T-helper 2 cell treated with Interferon-gamma antibody and Interleukin-4, amounts not matched to agents 5 μg/mL and 100 μg/mL, for 36 hours (primary cell): Measurements from ENCODE around the gene SLC6A1.

ENCODE experiments used
- DNase-seq: peaks from one replicate; pipeline ENCODE4 v3.0.0; 2021; ENCODE audit warnings: low spot score
- H3K27ac Mint-ChIP-seq: one replicate; pipeline ENCODE4 v1.8.0; 2021; ENCODE audit warnings: mild to moderate bottlenecking, mixed read lengths
- H3K27me3 Mint-ChIP-seq: one replicate; pipeline ENCODE4 v1.8.0; 2021; ENCODE audit warnings: low read depth, mixed read lengths
- H3K36me3 Mint-ChIP-seq: one replicate; pipeline ENCODE4 v1.8.0; 2021; ENCODE audit warnings: low read depth, mixed read lengths
- H3K4me1 Mint-ChIP-seq: one replicate; pipeline ENCODE4 v1.8.0; 2021; ENCODE audit warnings: low read depth, mixed read lengths
- H3K4me3 Mint-ChIP-seq: one replicate; pipeline ENCODE4 v1.8.0; 2022; ENCODE audit warnings: mild to moderate bottlenecking, moderate library complexity, mixed read lengths
- H3K9me3 Mint-ChIP-seq: one replicate; pipeline ENCODE4 v1.8.0; 2021; ENCODE audit warnings: mixed read lengths

SLC6A1 gene

DNA sequence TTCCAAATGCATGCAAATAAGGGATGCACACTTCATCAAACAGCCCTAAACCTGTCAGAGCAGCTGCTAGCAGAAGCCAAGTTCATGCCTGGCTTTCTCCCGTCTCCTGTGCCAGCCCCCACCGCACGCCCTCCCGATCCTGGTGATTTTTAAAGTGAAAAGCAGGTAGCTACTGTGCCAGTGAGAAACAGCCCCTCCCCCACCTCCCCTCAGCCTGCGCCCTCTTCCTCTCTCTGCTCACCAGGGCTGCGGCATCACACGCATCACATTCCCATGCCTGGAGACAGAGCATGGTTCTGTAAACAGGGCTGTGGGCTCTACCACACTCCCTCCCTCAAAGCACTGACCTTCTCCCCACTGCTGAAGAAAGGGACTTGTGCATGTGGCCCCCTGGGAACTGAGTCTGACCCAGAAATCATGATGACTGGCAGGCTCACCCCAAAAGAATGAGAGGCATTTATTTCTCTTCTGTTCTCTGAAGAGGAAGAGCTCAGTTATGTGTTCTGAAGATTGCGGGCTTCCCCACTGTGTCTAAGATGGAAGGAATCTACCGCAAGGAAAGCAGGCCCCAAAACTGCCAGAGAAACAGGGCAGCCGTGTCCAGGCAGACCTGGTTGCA, 14.5 kb upstream of the SLC6A1 start:
- no peaks in the 10 kb centered on the region for H3K4me1 Mint-ChIP-seq
- H3K4me3 Mint-ChIP-seq: no peak overlapping the region
- no peak overlapping the region for H3K27ac Mint-ChIP-seq
- H3K9me3 Mint-ChIP-seq: no peaks in the 10 kb centered on the region
- H3K27me3 Mint-ChIP-seq: peaks cover 2% of the 10 kb centered on the region
- no peak for DNase-seq
- H3K36me3 Mint-ChIP-seq: no peaks in the 10 kb centered on the region

DNA sequence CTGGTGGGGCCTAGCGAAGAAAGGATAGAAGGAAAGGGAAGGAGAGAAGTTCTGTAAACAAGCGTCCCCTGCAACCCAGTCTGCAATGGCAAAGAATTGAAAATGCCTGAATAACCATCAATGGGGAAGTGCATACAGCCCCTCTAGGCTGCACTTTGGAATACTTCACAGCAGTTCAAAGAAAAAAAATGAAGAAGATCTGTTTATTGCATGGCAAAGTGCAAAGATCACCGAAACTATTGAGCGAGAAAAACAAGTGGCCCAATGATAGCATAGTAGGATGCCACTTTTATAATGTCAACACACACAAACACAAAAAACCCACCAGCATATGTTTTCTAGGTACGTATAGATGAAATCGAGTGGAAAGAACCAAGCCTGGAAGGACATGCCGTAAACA, 13.6 kb upstream of the SLC6A1 start:
- no peak for DNase-seq
- Mint-ChIP-seq H3K4me1 (no peaks in the 10 kb centered on the region), H3K36me3 (no peaks in the 10 kb centered on the region), H3K9me3 (no peaks in the 10 kb centered on the region), H3K27ac (no peak overlapping the region), H3K4me3 (no peak overlapping the region), H3K27me3 (peaks cover 2% of the 10 kb centered on the region)

DNA sequence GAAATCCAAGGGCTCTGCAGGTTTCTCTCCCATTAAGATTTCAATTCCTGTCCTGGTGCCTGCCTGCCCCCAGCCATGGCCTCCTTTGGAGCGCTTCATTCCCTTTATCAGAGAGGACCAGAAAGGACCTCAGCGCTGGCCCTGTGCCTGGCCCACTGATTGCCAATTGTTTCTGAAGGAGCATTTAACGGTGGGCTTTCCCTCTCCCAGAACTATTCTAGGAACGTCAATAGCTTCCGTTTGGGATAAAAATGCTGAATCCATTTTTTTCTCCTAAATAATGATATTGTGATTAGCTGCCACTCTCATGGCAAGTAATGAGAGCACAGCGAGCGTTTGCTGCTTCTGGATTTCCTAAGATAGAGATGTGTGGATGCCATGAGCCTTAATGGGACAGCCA, 12.2 kb upstream of the SLC6A1 start:
- no peaks in the 10 kb centered on the region for H3K36me3 Mint-ChIP-seq
- no peak overlapping the region for H3K4me3 Mint-ChIP-seq
- no peaks in the 10 kb centered on the region for H3K27me3 Mint-ChIP-seq
- no peak for DNase-seq
- H3K4me1 Mint-ChIP-seq: no peaks in the 10 kb centered on the region
- H3K9me3 Mint-ChIP-seq: no peaks in the 10 kb centered on the region
- H3K27ac Mint-ChIP-seq: no peak overlapping the region

- no peak overlapping the region for H3K27ac Mint-ChIP-seq
- DNase-seq: no peak
- no peaks in the 10 kb centered on the region for H3K9me3 Mint-ChIP-seq
- no peaks in the 10 kb centered on the region for H3K4me1 Mint-ChIP-seq
- no peaks in the 10 kb centered on the region for H3K27me3 Mint-ChIP-seq
- no peak overlapping the region for H3K4me3 Mint-ChIP-seq
- H3K36me3 Mint-ChIP-seq: no peaks in the 10 kb centered on the region
Observed at GRCh38 chr3:10981031-10981430, 11.5 kb upstream of the SLC6A1 start.

DNA sequence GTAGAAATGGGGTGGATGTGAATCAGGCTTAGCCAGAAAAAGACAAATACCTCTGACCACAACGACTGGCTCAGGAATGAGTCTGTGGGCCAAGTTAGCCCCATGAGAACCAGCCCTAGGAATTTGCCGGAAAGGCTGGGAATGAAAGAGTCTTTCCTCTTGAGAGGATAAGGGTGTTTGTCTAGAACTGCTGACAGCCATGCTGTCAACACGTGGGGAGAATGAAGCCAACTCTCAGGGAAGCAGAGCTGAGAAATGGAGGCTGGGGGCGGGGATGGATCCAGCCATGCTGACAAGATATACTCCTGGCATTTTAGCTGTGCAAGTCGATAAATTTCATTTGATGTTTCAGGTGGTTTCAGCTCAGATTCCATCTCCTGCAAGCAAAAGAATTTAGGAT, 10.6 kb upstream of the SLC6A1 start:
- Mint-ChIP-seq H3K9me3 (no peaks in the 10 kb centered on the region), H3K27ac (no peak overlapping the region), H3K27me3 (no peaks in the 10 kb centered on the region), H3K36me3 (no peaks in the 10 kb centered on the region), H3K4me3 (no peak overlapping the region), H3K4me1 (no peaks in the 10 kb centered on the region)
- no peak for DNase-seq

GRCh38 chr3:10982782-10983181, 9.8 kb upstream of the SLC6A1 start:
- no peaks in the 10 kb centered on the region for H3K27me3 Mint-ChIP-seq
- no peaks in the 10 kb centered on the region for H3K9me3 Mint-ChIP-seq
- no peak overlapping the region for H3K4me3 Mint-ChIP-seq
- no peak for DNase-seq
- no peaks in the 10 kb centered on the region for H3K4me1 Mint-ChIP-seq
- H3K36me3 Mint-ChIP-seq: no peaks in the 10 kb centered on the region
- no peak overlapping the region for H3K27ac Mint-ChIP-seq

DNA sequence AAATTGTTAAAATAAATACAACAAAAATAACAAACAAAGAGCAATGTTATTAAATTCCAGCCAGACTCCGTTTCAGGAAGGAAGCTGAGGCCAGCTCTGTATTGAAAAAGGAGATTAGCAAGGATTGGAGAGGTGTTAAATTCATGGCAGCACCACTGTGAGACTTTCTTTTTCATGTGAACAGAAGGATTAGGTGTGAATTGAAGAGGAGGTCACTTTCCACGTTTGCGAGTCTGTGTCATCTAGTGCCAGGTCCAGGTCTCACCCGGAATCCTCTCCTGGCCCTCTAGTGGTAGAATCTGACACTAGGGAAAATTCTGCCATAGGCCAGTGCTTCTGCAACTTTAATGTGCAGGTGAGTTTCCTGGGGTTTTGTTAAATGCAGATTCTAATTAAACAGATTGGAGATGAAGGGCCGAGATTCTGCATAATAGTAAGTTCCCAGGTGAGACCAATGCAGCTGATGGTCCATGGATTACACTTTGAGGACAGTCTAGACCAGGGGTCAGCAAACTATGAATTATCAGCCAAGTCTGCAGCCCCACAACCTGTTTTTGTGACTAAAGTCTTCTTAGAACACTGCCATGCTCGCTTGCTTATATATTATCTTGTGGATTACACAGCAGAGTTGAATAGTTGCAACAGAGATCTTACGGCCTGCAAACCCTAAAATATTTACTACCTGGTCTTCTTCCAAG, 9.2 kb upstream of the SLC6A1 start:
- no peaks in the 10 kb centered on the region for H3K36me3 Mint-ChIP-seq
- H3K4me1 Mint-ChIP-seq: no peaks in the 10 kb centered on the region
- H3K4me3 Mint-ChIP-seq: no peak overlapping the region
- H3K9me3 Mint-ChIP-seq: no peaks in the 10 kb centered on the region
- no peak overlapping the region for H3K27ac Mint-ChIP-seq
- H3K27me3 Mint-ChIP-seq: no peaks in the 10 kb centered on the region
- no peak for DNase-seq

GRCh38 chr3:10984371-10984896, 8.1 kb upstream of the SLC6A1 start:
- Mint-ChIP-seq H3K4me3 (no peak overlapping the region), H3K4me1 (no peaks in the 10 kb centered on the region), H3K36me3 (no peaks in the 10 kb centered on the region), H3K9me3 (no peaks in the 10 kb centered on the region), H3K27me3 (peaks cover 3% of the 10 kb centered on the region), H3K27ac (no peak overlapping the region)
- DNase-seq: no peak

DNA sequence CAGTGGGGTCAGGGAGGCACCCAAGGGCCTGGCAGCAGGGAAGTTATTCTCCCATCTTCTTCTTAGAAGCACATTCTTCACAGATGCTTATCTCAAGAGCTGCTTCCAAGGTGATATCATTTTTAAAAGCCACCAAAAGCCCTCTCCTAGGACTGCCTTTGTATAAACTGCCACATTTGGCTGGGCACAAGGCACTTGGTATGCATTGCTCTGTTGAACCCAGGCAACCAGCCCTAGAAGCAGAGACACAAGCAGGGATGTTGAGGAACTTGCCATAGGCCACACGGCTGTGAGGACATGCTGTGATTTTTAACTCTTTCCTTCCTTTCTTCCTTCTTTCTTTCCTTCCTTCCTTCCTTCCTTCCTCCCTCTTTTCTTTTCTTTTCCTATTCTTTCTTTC, 7.4 kb upstream of the SLC6A1 start:
- H3K27me3 Mint-ChIP-seq: peaks cover 5% of the 10 kb centered on the region
- H3K9me3 Mint-ChIP-seq: no peaks in the 10 kb centered on the region
- no peak for DNase-seq
- H3K36me3 Mint-ChIP-seq: no peaks in the 10 kb centered on the region
- H3K4me1 Mint-ChIP-seq: no peaks in the 10 kb centered on the region
- H3K4me3 Mint-ChIP-seq: no peak overlapping the region
- H3K27ac Mint-ChIP-seq: no peak overlapping the region

GRCh38 chr3:10986592-10986991, 6.0 kb upstream of the SLC6A1 start:
- Mint-ChIP-seq H3K27ac (no peak overlapping the region), H3K9me3 (no peaks in the 10 kb centered on the region), H3K4me3 (no peak overlapping the region), H3K36me3 (no peaks in the 10 kb centered on the region), H3K27me3 (peaks cover 18% of the 10 kb centered on the region), H3K4me1 (no peaks in the 10 kb centered on the region)
- DNase-seq: no peak

DNA sequence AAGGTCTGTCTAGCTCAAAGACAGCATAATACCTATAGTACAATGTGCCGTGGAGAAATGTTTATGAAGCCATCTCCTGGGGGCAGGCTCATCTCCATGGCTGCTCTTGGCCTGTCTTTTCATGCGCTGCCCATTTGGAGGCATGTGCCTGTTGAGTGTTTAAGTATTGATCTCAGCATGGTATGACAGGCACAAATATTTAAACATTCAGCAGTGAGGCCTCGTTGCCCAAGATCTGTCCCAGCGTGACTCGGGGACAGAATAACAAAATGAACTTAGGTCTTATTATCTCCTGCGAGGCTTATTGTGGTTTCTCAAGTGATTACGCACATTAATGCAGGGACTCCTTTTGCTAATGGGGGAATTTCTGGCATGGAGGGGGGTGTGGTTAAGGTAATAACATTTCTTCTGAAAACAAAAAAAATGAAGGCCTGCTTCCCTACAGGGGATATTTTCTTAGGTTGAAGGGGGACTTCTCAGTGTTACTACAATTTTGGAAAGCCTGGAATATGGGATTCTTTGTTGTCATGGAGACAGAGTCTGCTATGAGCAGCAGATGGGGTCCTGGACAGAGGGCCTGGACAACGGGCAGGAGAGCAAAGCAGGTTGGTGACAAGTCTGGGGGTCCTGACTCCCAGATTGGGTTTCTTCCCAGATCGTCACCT, 4.4 kb upstream of the SLC6A1 start:
- Mint-ChIP-seq H3K9me3 (no peaks in the 10 kb centered on the region), H3K27me3 (peaks cover 27% of the 10 kb centered on the region), H3K4me3 (no peak overlapping the region), H3K27ac (no peak overlapping the region), H3K4me1 (peaks cover 3% of the 10 kb centered on the region), H3K36me3 (no peaks in the 10 kb centered on the region)
- DNase-seq: no peak

DNA sequence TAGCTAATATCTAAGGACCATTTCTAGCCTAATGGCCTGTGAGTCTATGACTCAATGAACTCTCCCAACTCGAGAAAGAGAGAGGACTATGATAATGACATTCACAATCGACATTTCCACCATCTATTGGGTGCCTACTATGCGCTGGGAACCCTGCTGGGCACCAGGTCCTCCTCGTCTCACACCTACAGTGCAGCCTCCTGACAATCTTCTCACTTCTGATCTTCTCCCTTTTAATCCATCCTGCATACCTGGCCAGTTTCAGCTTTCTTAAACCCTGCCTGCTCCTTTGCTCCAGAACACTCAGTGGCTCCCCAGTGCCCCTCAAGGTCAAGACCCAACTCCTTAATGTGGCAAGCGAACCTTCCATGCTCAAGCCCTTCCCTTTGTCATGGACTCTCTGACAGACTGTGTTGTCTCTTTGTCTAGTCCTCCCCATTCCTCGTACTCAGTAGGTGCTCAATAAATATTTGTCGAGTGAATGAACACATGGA, 3.5 kb upstream of the SLC6A1 start:
- no peak overlapping the region for H3K4me3 Mint-ChIP-seq
- H3K4me1 Mint-ChIP-seq: peaks cover 3% of the 10 kb centered on the region
- H3K27me3 Mint-ChIP-seq: peaks cover 32% of the 10 kb centered on the region
- H3K9me3 Mint-ChIP-seq: no peaks in the 10 kb centered on the region
- H3K27ac Mint-ChIP-seq: no peak overlapping the region
- no peak for DNase-seq
- no peaks in the 10 kb centered on the region for H3K36me3 Mint-ChIP-seq

GRCh38 chr3:10992943-10993728, 588 bp downstream of the SLC6A1 start:
- Mint-ChIP-seq H3K4me3 (no peak overlapping the region), H3K27me3 (peaks cover 50% of the 10 kb centered on the region), H3K27ac (no peak overlapping the region), H3K36me3 (no peaks in the 10 kb centered on the region), H3K4me1 (peaks cover 3% of the 10 kb centered on the region), H3K9me3 (no peaks in the 10 kb centered on the region)
- DNase-seq: no peak

DNA sequence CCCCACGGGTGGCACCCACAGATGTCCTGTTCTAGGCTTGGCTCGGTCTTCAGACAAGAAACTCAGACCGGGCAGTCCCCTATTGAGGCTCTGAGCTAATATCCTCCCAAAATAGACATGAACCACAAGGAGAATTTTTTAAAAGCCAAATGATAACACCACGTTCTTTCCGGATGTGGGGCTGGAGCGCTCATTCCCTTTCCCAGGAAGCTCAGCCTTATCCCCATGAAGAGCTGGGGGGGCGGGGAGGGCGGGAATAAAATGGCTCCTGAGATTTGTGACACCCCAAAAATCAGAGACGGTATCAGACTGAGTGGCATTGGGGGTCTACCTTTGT, 1.1 kb downstream of the SLC6A1 start:
- Mint-ChIP-seq H3K36me3 (no peaks in the 10 kb centered on the region), H3K9me3 (no peaks in the 10 kb centered on the region), H3K4me1 (peaks cover 3% of the 10 kb centered on the region), H3K27ac (no peak overlapping the region), H3K27me3 (peaks cover 48% of the 10 kb centered on the region), H3K4me3 (no peak overlapping the region)
- no peak for DNase-seq
